HFFc6 (cell line): Measurements from ENCODE around the gene POU3F2. TPM values are rescaled to one million over a fixed set of nuclear protein-coding genes. Genes with fewer than 3 reads are reported as not detected.
A peak's percentile ranks its signal among the peaks of the same experiment; 100 is the strongest.

Source experiments
- DNase-seq: peaks from one replicate; pipeline ENCODE4 v3.0.0-alpha.2; 2018
- H3K27ac Mint-ChIP-seq: 2 replicates; pipeline ENCODE4 v1.8.0; 2020; ENCODE audit warnings: mild to moderate bottlenecking, mixed read lengths
- H3K27me3 Mint-ChIP-seq: 2 replicates; pipeline ENCODE4 v1.8.0; 2021; ENCODE audit warnings: mild to moderate bottlenecking, moderate library complexity, mixed read lengths; ENCODE audit not compliant: insufficient read depth
- H3K36me3 Mint-ChIP-seq: 2 replicates; pipeline ENCODE4 v1.8.0; 2021; ENCODE audit warnings: low read depth, mixed read lengths
- H3K4me1 Mint-ChIP-seq: 2 replicates; pipeline ENCODE4 v1.8.0; 2020; ENCODE audit warnings: low read depth, mixed read lengths
- H3K4me3 Mint-ChIP-seq: 2 replicates; pipeline ENCODE4 v1.8.0; 2020; ENCODE audit warnings: mild to moderate bottlenecking, moderate library complexity, mixed read lengths
- H3K9me3 Mint-ChIP-seq: 2 replicates; pipeline ENCODE4 v1.8.0; 2020; ENCODE audit warnings: mild to moderate bottlenecking, mixed read lengths
- total RNA-seq, 6 experiments: library from RNA; stranded (reverse); fragmentation: NEBNext Ultra II Directional; extraction: Animal tissue kit (Norgen Biotek cat#: 25700); gene quantifications; 2 replicates in 1 of 6; 3 replicates in 5 of 6; pipeline ENCODE4 v1.2.3, GENCODE V29; 2021
- TF ChIP-seq, protein P1 (sequence below): fragments of 200-600 bp; sonication (generic); IDR thresholded peaks from 2 replicates; pipeline ENCODE4 v1.5.0; 2021; ENCODE audit warnings: antibody characterized with exemption, mild to moderate bottlenecking

The POU3F2 gene
- total RNA-seq, 6 experiments from 2014 or later: 0.02 TPM; not detected in 4

DNA sequence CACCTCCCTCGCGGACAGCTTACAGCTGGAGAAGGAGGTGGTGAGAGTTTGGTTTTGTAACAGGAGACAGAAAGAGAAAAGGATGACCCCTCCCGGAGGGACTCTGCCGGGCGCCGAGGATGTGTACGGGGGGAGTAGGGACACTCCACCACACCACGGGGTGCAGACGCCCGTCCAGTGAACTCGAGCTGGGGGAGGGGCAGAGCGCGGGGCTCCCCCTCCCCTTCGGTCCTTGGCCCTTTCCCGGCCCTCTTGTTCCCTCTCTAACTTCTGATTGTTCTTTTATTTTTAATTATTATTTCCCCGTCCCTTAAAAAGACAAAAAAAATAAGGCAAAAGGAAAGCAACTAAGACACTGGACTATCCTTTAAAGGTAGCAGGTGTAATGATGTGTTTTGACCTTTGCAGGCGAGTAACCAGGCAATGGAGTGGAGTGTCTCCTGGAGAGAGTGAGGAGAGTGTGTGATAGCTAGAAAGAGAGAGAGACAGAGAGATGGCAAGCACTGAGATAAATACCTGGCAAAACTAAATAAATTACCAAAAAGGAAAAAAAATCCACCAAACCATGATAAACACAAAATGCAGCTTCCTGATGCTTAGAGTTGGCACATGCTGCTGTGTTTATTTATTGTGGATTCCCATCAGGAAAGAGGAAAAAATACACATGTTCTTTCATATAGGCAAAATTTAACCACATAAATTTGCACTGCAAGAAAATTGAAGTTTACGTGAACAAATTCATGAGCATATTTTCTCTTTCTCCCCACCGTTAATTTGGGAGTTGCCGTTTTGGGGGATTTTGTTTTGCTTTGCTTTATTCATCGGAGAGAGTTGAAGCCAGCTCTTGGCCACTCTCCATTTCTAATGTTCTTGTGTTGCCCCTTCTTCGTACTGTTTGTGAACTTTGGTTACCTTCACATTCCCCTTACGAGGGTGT lies 1.9 kb downstream of the POU3F2 start:
- Mint-ChIP-seq H3K27ac (no peak overlapping the region), H3K27me3 (peaks cover 53% of the 10 kb centered on the region), H3K4me3 (peak overlapping the region; percentile 50), H3K36me3 (no peaks in the 10 kb centered on the region), H3K4me1 (peaks cover 42% of the 10 kb centered on the region), H3K9me3 (no peaks in the 10 kb centered on the region)
- TF ChIP-seq, protein P1, sequence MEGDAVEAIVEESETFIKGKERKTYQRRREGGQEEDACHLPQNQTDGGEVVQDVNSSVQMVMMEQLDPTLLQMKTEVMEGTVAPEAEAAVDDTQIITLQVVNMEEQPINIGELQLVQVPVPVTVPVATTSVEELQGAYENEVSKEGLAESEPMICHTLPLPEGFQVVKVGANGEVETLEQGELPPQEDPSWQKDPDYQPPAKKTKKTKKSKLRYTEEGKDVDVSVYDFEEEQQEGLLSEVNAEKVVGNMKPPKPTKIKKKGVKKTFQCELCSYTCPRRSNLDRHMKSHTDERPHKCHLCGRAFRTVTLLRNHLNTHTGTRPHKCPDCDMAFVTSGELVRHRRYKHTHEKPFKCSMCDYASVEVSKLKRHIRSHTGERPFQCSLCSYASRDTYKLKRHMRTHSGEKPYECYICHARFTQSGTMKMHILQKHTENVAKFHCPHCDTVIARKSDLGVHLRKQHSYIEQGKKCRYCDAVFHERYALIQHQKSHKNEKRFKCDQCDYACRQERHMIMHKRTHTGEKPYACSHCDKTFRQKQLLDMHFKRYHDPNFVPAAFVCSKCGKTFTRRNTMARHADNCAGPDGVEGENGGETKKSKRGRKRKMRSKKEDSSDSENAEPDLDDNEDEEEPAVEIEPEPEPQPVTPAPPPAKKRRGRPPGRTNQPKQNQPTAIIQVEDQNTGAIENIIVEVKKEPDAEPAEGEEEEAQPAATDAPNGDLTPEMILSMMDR: no peak
- DNase-seq: no peak

DNA sequence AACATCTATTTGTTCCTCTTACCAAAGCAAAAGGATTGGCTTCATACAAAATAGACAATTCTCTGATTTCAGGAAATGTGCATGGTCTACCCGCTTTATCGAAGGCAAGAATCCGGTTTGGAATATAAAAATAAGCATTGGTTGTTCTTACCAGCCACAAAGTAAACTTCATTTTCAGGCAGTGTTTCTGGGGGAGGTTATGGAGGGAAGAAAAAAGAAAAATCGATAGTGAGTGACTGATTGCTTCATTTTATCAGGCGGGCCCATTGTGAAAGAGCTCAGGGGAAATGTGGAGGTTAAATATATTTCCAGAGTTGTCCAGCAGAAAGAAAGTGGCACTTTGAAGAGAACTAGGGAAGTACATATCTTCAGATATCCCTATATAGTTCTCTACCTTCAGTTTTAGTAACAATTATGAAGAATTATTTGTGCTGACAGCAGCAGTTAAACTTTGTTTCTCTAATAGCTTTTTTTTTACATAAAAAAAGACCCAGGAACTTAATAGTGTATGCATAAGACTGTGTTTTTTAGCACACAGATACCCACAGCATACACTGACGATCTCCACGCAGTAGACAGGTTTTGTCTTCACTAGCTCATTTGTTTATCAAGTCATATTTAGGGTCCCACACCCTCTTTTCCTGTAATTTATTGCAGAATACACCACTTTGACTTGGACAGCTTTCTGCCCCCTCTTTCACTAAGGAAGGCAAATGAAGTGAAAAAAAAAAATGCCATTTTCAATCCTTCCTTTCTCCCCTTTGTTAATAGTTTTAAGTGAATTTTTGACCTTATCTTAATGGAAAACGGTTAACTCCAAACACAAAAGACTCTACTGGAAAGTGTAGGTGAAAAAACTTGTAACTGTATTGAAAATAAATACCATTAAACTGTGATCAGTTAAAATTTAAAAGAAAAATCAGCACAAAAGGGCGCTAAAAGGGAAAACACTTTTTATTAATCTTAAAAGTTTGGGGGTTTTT lies 2.9 kb downstream of the POU3F2 start:
- Mint-ChIP-seq H3K9me3 (no peaks in the 10 kb centered on the region), H3K36me3 (no peaks in the 10 kb centered on the region), H3K27ac (no peak overlapping the region), H3K4me3 (no peak overlapping the region), H3K27me3 (peaks cover 53% of the 10 kb centered on the region), H3K4me1 (peaks cover 33% of the 10 kb centered on the region)
- no peak for DNase-seq
- TF ChIP-seq, protein P1: no peak

DNA sequence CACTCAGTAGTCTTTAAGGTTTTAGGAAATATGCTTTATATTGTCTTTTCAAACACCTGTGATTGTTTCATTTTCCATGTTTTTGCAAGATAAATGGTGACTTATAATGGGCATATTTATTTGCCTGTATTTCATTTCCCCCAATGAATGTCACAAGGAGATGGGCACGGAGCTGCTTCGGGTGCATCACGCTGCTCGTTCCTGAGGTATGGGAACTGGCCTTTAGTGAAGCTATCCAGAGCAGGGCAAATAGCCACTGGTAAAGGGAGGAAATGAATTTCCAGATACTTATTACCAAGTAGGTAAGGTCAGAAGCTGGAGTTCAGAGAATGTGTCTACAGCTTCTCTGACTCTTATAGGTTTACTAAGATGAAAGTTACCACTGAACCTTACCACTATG lies 3.7 kb downstream of the POU3F2 start:
- Mint-ChIP-seq H3K4me1 (peaks cover 25% of the 10 kb centered on the region), H3K36me3 (no peaks in the 10 kb centered on the region), H3K27ac (no peak overlapping the region), H3K4me3 (no peak overlapping the region), H3K9me3 (no peaks in the 10 kb centered on the region), H3K27me3 (peaks cover 54% of the 10 kb centered on the region)
- no peak for DNase-seq
- TF ChIP-seq, protein P1: no peak

DNA sequence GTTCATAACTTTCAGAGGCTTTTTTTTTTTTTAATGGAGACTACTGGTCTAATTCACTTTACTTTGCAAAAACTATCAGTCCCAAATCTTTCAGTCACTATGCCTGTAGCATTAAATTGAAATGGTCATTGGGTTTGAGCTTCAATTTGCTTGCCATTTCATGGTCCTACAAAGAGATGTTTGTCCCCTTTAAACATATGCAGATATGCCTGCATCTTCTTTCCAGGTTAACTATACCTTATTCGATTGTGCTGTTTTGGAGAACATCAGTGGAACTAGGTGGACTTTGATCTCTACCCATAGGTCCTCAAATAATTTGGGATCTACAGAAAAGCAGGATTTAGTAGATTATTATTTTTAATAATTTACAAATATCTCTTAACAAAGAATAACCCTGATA lies 4.6 kb downstream of the POU3F2 start:
- peaks cover 51% of the 10 kb centered on the region for H3K27me3 Mint-ChIP-seq
- peaks cover 16% of the 10 kb centered on the region for H3K4me1 Mint-ChIP-seq
- H3K9me3 Mint-ChIP-seq: no peaks in the 10 kb centered on the region
- H3K4me3 Mint-ChIP-seq: no peak overlapping the region
- no peak for DNase-seq
- no peaks in the 10 kb centered on the region for H3K36me3 Mint-ChIP-seq
- TF ChIP-seq, protein P1: no peak
- no peak overlapping the region for H3K27ac Mint-ChIP-seq

DNA sequence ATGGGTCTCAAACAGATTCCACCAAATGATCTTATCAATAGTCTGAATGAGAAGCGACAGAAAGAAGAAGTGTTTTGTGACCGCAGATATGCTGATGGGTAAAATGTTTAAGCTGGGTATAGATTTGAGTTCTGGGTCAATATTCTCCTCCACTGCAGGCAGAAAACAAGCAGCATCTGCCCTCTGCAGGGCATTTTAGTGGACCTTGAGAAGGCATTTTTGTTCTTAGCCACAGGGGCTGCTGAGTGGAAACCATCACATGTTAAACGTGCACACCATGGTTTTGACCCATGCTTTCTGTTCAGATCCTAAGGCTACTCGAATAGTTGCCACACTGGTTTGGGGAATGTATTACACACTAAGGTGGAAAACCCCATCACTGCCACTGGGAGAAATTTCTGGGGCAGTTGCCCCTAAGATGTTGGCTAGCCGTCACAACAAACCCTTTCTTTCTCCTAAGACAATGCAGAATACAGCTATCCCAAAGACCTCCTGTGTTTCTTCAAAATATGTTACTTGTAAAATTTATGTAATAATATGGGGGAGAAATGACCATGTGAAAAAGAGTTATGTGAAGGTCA lies 5.5 kb downstream of the POU3F2 start:
- H3K9me3 Mint-ChIP-seq: no peaks in the 10 kb centered on the region
- H3K4me1 Mint-ChIP-seq: peaks cover 15% of the 10 kb centered on the region
- H3K27me3 Mint-ChIP-seq: peaks cover 55% of the 10 kb centered on the region
- TF ChIP-seq, protein P1: peak; percentile 70; the same call in 1 of the 2 replicates
- no peaks in the 10 kb centered on the region for H3K36me3 Mint-ChIP-seq
- H3K27ac Mint-ChIP-seq: no peak overlapping the region
- H3K4me3 Mint-ChIP-seq: no peak overlapping the region
- peak; percentile 19 for DNase-seq
